Glutamatergic neuron (in vitro differentiated cells): Measurements from ENCODE around the gene EVX1. TPM values are rescaled to one million over a fixed set of nuclear protein-coding genes. Genes with fewer than 3 reads are reported as not detected.

Source experiments
- DNase-seq: peaks from one replicate; pipeline ENCODE4 v3.0.0; 2022
- H3K27ac Mint-ChIP-seq: one replicate; pipeline ENCODE4 v1.8.0; 2020; ENCODE audit warnings: mild to moderate bottlenecking, mixed read lengths, inconsistent platforms; ENCODE audit not compliant: unreplicated experiment
- H3K27me3 Mint-ChIP-seq: one replicate; pipeline ENCODE4 v1.8.0; 2020; ENCODE audit warnings: mild to moderate bottlenecking, moderate library complexity, mixed read lengths, inconsistent platforms; ENCODE audit not compliant: unreplicated experiment
- H3K36me3 Mint-ChIP-seq: one replicate; pipeline ENCODE4 v1.8.0; 2020; ENCODE audit warnings: mild to moderate bottlenecking, mixed read lengths, inconsistent platforms; ENCODE audit not compliant: unreplicated experiment
- H3K4me1 Mint-ChIP-seq: one replicate; pipeline ENCODE4 v1.8.0; 2020; ENCODE audit warnings: mild to moderate bottlenecking, low read depth, mixed read lengths, inconsistent platforms; ENCODE audit not compliant: unreplicated experiment
- H3K4me3 Mint-ChIP-seq: one replicate; pipeline ENCODE4 v1.8.0; 2020; ENCODE audit warnings: mild to moderate bottlenecking, mixed read lengths, inconsistent platforms; ENCODE audit not compliant: unreplicated experiment
- H3K9me3 Mint-ChIP-seq: one replicate; pipeline ENCODE4 v1.8.0; 2020; ENCODE audit warnings: mild to moderate bottlenecking, moderate library complexity, mixed read lengths, inconsistent platforms; ENCODE audit not compliant: unreplicated experiment
- total RNA-seq: library from RNA; stranded (reverse); fragmentation: NEBNext Ultra II Directional; extraction: Animal tissue kit (Norgen Biotek cat#: 25700); gene quantifications from one replicate; pipeline ENCODE4 v1.2.1, GENCODE V29; 2021; ENCODE audit not compliant: unreplicated experiment
- TF ChIP-seq, protein P1 (sequence below): fragments of 200-600 bp; sonication (generic); IDR thresholded peaks from one replicate; pipeline ENCODE4 v1.5.0; 2021; ENCODE audit not compliant: partially characterized antibody, unreplicated experiment

EVX1 gene
- total RNA-seq, 1 donor from 2014 or later: 7.1 TPM

DNA sequence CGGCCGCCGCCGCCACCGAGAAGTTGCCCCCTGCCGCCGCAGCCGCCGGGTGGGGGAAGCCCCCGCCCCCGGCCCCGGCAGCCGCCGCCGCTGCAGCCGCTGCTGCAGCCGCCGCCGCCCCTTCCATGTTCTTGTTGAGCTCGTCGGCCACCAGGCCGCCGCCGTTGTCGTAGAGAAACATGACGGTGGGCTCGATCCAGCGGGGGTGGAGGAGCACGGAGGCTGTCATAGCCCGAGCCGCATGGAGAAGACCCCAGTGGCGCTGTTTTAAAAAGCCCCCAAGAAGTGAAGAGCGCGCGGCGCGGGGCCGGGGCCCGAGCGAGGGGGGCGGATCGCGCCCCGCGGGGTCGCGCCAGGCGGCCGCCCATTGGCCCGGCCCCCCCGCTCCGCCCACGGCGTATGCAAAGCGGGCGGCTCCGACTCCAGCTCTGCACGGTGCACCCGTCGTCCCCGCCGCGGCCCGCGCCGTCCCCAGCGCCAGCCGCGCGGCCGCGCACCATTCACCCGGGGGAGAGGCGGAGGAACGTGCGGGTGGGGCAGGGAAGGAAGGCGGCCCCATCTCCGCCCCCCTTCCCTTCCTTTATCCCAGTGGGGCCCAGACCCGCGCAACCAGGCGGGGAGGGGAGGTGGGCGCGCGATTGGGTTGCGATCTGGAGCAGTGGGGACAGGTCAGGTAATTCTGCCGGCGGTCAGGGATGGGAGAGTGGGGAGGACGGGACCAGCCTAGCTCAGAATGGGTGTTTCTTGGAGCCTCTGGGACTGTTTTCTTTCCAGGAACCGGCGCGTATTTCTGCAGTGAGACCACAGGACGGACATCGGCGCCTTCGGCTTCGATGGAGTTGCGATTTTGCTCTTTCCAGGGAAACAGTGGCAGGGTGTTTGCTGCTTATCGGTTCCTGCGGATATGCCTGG lies 42.5 kb upstream of the EVX1 start, which contains the start of gene HOXA13:
Gene HOXA13, minus strand, starts transcription at position 243 of the 912 bp plus-strand sequence. Its CDS starts 14 bp downstream, at position 229.
- peak within 1 kb of the TSS; percentile 88 for H3K4me3 Mint-ChIP-seq
- no peak within 1 kb of the TSS for H3K27ac Mint-ChIP-seq
- peak; percentile 64 for DNase-seq
- no peaks in the 10 kb centered on the region for H3K36me3 Mint-ChIP-seq
- peaks cover 17% of the 10 kb centered on the region for H3K9me3 Mint-ChIP-seq
- TF ChIP-seq, protein P1, sequence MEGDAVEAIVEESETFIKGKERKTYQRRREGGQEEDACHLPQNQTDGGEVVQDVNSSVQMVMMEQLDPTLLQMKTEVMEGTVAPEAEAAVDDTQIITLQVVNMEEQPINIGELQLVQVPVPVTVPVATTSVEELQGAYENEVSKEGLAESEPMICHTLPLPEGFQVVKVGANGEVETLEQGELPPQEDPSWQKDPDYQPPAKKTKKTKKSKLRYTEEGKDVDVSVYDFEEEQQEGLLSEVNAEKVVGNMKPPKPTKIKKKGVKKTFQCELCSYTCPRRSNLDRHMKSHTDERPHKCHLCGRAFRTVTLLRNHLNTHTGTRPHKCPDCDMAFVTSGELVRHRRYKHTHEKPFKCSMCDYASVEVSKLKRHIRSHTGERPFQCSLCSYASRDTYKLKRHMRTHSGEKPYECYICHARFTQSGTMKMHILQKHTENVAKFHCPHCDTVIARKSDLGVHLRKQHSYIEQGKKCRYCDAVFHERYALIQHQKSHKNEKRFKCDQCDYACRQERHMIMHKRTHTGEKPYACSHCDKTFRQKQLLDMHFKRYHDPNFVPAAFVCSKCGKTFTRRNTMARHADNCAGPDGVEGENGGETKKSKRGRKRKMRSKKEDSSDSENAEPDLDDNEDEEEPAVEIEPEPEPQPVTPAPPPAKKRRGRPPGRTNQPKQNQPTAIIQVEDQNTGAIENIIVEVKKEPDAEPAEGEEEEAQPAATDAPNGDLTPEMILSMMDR: no peak
- H3K27me3 Mint-ChIP-seq: peaks cover 53% of the 10 kb centered on the region
- peaks cover 3% of the 10 kb centered on the region for H3K4me1 Mint-ChIP-seq

DNA sequence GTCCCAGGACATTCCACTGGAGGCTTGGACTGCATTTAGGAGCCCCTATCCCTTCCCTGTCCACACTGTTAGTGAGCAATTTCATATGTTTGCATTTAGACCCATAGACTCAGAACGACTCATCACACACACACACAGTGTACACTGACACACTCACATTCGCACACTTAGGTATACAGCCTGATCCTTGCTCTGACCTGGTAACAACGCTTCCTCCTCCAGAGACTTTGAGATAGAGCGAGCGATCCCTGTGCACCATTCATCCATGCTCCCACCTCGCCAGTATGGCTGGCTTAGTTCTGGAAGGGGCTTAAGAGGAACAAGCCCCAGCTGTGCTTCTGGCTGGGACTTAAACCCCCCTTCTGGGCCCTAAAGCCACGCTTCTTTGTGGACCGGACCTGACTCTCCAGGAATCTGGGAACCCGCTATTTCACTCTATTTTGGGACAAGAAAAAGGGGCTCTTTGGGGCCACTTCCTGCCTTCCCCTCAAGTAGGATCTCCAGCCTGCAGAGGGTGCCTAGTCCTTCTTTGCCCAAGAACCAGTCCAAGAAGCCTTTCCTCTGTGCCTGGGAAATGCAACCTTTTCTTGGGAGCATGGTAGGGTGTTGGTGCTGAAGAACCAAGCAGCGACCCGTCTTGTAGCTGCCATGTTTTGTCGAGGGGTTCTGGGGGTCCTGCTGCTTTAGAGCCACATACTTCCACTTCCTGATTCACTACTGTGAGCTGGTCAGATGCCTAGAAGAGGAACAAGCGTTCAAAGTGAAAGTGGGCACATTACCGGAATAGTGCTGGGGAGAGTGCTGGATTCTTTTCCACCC lies 41.6 kb upstream of the EVX1 start:
- TF ChIP-seq, protein P1: no peak
- DNase-seq: no peak
- H3K4me3 Mint-ChIP-seq: peak overlapping the region; percentile 80
- peaks cover 17% of the 10 kb centered on the region for H3K9me3 Mint-ChIP-seq
- H3K4me1 Mint-ChIP-seq: peaks cover 3% of the 10 kb centered on the region
- H3K27me3 Mint-ChIP-seq: peaks cover 55% of the 10 kb centered on the region
- no peaks in the 10 kb centered on the region for H3K36me3 Mint-ChIP-seq
- H3K27ac Mint-ChIP-seq: no peak overlapping the region

DNA sequence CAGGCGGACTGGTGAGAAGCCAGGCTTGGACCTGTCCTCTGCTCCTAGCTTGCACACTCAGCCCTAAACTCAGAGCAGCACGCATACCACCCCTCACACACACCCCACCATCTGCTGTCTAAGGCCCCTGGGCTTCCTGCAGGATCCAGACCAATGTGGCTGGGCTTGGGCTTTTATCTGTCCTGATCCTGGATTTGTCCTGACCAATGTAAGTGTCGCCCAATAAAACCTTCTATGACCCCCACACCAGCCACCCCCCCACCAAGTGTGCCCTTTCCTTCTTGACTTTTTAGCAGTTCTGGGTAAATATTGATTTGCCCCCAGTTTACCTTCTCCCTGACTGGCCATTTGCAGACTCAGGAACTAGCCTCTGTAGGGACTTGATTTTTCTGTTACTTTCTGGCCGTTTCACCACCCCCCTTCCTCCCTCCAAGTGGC lies 41.0 kb upstream of the EVX1 start:
- H3K4me1 Mint-ChIP-seq: peaks cover 3% of the 10 kb centered on the region
- H3K36me3 Mint-ChIP-seq: no peaks in the 10 kb centered on the region
- TF ChIP-seq, protein P1: no peak
- no peak for DNase-seq
- peaks cover 59% of the 10 kb centered on the region for H3K27me3 Mint-ChIP-seq
- H3K27ac Mint-ChIP-seq: no peak overlapping the region
- H3K9me3 Mint-ChIP-seq: peaks cover 17% of the 10 kb centered on the region
- H3K4me3 Mint-ChIP-seq: no peak overlapping the region

DNA sequence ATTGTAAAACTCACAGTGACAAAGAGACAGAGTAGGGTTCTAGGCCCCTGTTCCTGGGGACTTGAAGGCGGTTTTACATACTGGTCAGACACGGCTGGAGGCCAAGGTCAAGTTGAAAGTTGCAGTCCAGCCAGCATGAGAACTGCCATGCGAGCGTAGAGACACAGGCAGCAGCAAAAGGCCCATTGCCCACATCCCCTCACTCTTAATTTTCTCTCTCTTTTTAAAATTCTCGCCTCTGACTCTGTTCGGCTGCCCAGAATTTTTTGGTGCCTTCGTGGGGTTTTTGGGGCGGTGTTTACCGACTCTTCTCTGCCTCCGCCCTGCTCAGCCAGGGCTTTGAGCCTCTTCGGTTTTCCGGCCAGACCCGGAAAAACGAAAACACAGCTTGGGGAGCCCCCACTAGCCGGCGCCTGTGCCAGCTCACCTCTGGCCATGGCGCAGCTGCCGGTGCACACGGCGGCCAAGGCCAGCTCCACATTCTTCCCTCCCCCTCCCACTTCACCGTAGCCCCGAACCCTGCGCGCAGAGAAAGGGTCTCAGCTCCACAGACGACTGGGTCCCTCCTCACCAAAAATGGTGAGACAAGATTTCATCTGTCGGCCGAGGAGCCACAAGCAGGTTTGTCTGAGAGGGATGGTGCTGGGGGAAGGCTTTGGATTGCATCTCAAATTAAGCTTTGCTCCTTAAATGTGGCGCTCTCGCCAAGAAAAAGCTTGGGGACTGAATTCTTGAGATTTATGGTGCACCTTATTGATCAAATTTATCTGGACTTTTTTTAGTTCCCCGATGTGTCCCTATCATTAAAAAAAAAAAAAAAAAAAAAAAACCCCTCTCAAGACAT lies 40.4 kb upstream of the EVX1 start:
- Mint-ChIP-seq H3K9me3 (peaks cover 17% of the 10 kb centered on the region), H3K36me3 (no peaks in the 10 kb centered on the region), H3K27me3 (peaks cover 62% of the 10 kb centered on the region), H3K4me3 (no peak overlapping the region), H3K4me1 (peaks cover 3% of the 10 kb centered on the region), H3K27ac (no peak overlapping the region)
- TF ChIP-seq, protein P1: no peak
- DNase-seq: no peak
